ENCODE data around the gene MAGI2. TPM values are rescaled to one million over a fixed set of nuclear protein-coding genes. Genes with fewer than 3 reads are reported as not detected.

Gene MAGI2
- total RNA-seq, 1 donor from 2014 or later = 6.9 TPM

DNA sequence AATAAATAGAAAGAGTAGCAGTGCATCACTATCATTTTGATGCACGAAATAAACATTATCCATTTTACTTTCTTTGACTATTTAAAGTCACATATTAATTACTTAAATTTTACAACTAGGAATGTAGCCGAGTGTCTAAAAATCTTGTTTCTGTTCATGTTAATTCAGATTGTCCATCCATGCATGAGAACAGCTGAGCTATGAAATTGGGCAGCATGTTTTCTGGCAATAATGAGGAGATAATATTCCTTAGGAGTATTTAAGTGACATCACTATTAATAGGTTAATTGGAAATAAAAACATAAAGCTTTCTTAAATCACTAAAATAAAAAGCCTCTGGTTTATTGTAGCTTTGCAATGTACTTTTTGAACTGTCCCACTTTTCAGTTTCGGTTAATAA is 1361.1 kb downstream of the MAGI2 start:
- no peak for TF ChIP-seq POLR2AphosphoS5 (IDR thresholded peaks at IDR 0.05; ENCODE audit: insufficient read depth in 1 of 2, low read depth in 1 of 2)
- TF ChIP-seq POLR2A (IDR thresholded peaks at IDR 0.05) = no peak
- TF ChIP-seq, protein P1, sequence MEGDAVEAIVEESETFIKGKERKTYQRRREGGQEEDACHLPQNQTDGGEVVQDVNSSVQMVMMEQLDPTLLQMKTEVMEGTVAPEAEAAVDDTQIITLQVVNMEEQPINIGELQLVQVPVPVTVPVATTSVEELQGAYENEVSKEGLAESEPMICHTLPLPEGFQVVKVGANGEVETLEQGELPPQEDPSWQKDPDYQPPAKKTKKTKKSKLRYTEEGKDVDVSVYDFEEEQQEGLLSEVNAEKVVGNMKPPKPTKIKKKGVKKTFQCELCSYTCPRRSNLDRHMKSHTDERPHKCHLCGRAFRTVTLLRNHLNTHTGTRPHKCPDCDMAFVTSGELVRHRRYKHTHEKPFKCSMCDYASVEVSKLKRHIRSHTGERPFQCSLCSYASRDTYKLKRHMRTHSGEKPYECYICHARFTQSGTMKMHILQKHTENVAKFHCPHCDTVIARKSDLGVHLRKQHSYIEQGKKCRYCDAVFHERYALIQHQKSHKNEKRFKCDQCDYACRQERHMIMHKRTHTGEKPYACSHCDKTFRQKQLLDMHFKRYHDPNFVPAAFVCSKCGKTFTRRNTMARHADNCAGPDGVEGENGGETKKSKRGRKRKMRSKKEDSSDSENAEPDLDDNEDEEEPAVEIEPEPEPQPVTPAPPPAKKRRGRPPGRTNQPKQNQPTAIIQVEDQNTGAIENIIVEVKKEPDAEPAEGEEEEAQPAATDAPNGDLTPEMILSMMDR (IDR thresholded peaks at IDR 0.05) = no peak
- intact Hi-C loops (cut with DNase I) = no loop called here
- DNase-seq (ENCODE audit: extremely low spot score in 2 of 2) = no peak
- no peak overlapping the region for H3K4me3 ChIP-seq
- no peaks in the 10 kb centered on the region for H3K9me3 ChIP-seq
- H3K27ac ChIP-seq = no peak overlapping the region
- H3K27me3 ChIP-seq = no peaks in the 10 kb centered on the region
- no peaks in the 10 kb centered on the region for H3K4me1 ChIP-seq
- no peaks in the 10 kb centered on the region for H3K36me3 ChIP-seq

- no peak for DNase-seq (ENCODE audit: extremely low spot score in 2 of 2)
- Histone ChIP-seq H3K4me1 (no peaks in the 10 kb centered on the region), H3K9me3 (no peaks in the 10 kb centered on the region), H3K4me3 (no peak overlapping the region), H3K27me3 (no peaks in the 10 kb centered on the region), H3K36me3 (no peaks in the 10 kb centered on the region), H3K27ac (no peak overlapping the region)
- intact Hi-C loops (cut with DNase I) = no loop called here
- TF ChIP-seq POLR2AphosphoS5 (IDR thresholded peaks at IDR 0.05; ENCODE audit: insufficient read depth in 1 of 2, low read depth in 1 of 2) (no peak), POLR2A (IDR thresholded peaks at IDR 0.05) (no peak)
- TF ChIP-seq, protein P1 (IDR thresholded peaks at IDR 0.05) = no peak
These were observed 1362.9 kb downstream of the MAGI2 start for GRCh38 chr7:78090616-78091015.

DNA sequence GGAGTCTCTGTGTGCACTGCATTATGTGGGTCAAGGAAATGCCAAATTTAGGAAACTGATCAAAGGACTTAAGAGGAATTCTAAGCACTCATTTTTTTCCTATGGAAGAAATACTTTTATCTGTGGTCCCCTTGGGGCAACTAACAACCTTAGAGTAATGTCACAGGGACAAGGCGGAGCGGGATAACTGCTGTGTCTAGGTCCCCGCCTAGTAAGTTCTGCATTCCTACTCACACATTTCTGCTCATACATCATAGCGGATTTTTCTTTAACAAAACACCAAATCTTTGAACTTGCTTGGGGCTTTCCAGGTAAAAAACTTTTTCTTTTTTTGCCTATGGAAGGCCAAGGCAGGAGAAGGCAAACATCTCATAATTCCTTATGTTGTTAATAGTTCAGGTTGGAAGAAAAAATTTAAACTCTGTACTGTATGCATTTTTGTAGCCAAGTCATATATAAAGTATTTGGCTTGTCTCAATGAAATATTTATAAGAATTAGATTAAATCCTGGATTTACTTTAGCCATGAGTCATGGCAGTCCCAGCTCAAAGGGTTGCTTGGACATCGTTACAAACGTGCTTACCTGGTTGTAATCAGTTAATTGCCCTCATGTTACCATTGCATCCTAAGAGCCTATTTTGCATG is 1369.9 kb downstream of the MAGI2 start:
- no peak for TF ChIP-seq POLR2AphosphoS5 (IDR thresholded peaks at IDR 0.05; ENCODE audit: insufficient read depth in 1 of 2, low read depth in 1 of 2)
- no peak for TF ChIP-seq POLR2A (IDR thresholded peaks at IDR 0.05)
- TF ChIP-seq, protein P1 (IDR thresholded peaks at IDR 0.05) = no peak
- Histone ChIP-seq H3K27me3 (no peaks in the 10 kb centered on the region), H3K4me3 (no peak overlapping the region), H3K27ac (no peak overlapping the region), H3K36me3 (no peaks in the 10 kb centered on the region), H3K9me3 (no peaks in the 10 kb centered on the region), H3K4me1 (no peaks in the 10 kb centered on the region)
- no peak for DNase-seq (ENCODE audit: extremely low spot score in 2 of 2)
- intact Hi-C loops (cut with DNase I) = no loop called here

- intact Hi-C loops (cut with DNase I) = no loop called here
- no peak overlapping the region for H3K4me3 ChIP-seq
- H3K27me3 ChIP-seq = no peaks in the 10 kb centered on the region
- TF ChIP-seq, protein P1 (IDR thresholded peaks at IDR 0.05) = no peak
- TF ChIP-seq POLR2A (IDR thresholded peaks at IDR 0.05) (no peak), POLR2AphosphoS5 (IDR thresholded peaks at IDR 0.05; ENCODE audit: insufficient read depth in 1 of 2, low read depth in 1 of 2) (no peak)
- H3K36me3 ChIP-seq = no peaks in the 10 kb centered on the region
- H3K4me1 ChIP-seq = no peaks in the 10 kb centered on the region
- no peak for DNase-seq (ENCODE audit: extremely low spot score in 2 of 2)
- H3K27ac ChIP-seq = no peak overlapping the region
- H3K9me3 ChIP-seq = no peaks in the 10 kb centered on the region
These were observed 1370.9 kb downstream of the MAGI2 start for GRCh38 chr7:78082556-78082955.

GRCh38 chr7:78081888-78082287 is 1371.6 kb downstream of the MAGI2 start:
- TF ChIP-seq POLR2AphosphoS5 (IDR thresholded peaks at IDR 0.05; ENCODE audit: insufficient read depth in 1 of 2, low read depth in 1 of 2) = no peak
- no peak for TF ChIP-seq POLR2A (IDR thresholded peaks at IDR 0.05)
- TF ChIP-seq, protein P1 (IDR thresholded peaks at IDR 0.05) = no peak
- intact Hi-C loops (cut with DNase I) = no loop called here
- H3K36me3 ChIP-seq = no peaks in the 10 kb centered on the region

More at GRCh38 chr7:78081888-78082287, 1371.6 kb downstream of the MAGI2 start:
- Histone ChIP-seq H3K4me1 (no peaks in the 10 kb centered on the region), H3K4me3 (no peak overlapping the region), H3K27ac (no peak overlapping the region), H3K9me3 (no peaks in the 10 kb centered on the region), H3K27me3 (no peaks in the 10 kb centered on the region)
- DNase-seq (ENCODE audit: extremely low spot score in 2 of 2) = no peak
